Sigmoid colon (tissue), 7 donors: ENCODE measurements around the gene DDX23. TPM values are rescaled to one million over a fixed set of nuclear protein-coding genes. Genes with fewer than 3 reads are reported as not detected.

ENCODE experiments used
- DNase-seq: peaks from one replicate; pipeline ENCODE4 v3.0.0-alpha.2; 2019
- H3K27ac ChIP-seq, 4 donors: fragments of 200-600 bp; sonication (generic); one replicate each; pipeline ENCODE4 v1.5.1; 2016 to 2019; ENCODE audit warnings: mild to moderate bottlenecking in 1 of 4
- H3K27me3 ChIP-seq, 3 donors: fragments of 200-600 bp; sonication (generic); one replicate each; pipeline ENCODE4 v1.5.1; 2019; ENCODE audit warnings: mild to moderate bottlenecking in 1 of 3
- H3K36me3 ChIP-seq, 4 donors: fragments of 200-600 bp; sonication (generic); one replicate each; pipeline ENCODE4 v1.5.1; 2016 to 2019
- H3K4me1 ChIP-seq, 4 donors: fragments of 200-600 bp; sonication (generic); one replicate each; pipeline ENCODE4 v1.5.1; 2017 to 2019
- H3K4me3 ChIP-seq, 4 donors: fragments of 200-600 bp; sonication (generic); one replicate each; pipeline ENCODE4 v1.5.1; 2017 to 2019; ENCODE audit warnings: mild to moderate bottlenecking in 2 of 4, moderate library complexity in 1 of 4
- H3K9me3 ChIP-seq, 4 donors: fragments of 200-600 bp in 3 of 4; sonication (generic) in 3 of 4; one replicate each; pipeline versions ENCODE4 v1.5.1 to v1.6.1; 2013 to 2019
- EP300 ChIP-seq, 4 donors: sonication (generic); formaldehyde crosslinking; IDR thresholded peaks; one replicate each; pipeline ENCODE4 v1.6.1; 2017; ENCODE audit warnings: antibody characterized with exemption in 4 of 4
- POLR2A ChIP-seq, 2 donors: fragments of 450-650 bp; IDR thresholded peaks; one replicate each; pipeline ENCODE4 v1.6.1; 2016; ENCODE audit warnings: antibody characterized with exemption in 2 of 2, mild to moderate bottlenecking in 2 of 2, moderate library complexity in 2 of 2
- POLR2AphosphoS5 ChIP-seq, 4 donors: sonication (generic); formaldehyde crosslinking; IDR thresholded peaks; one replicate each; pipeline ENCODE4 v1.6.1; 2017; ENCODE audit warnings: antibody characterized with exemption in 4 of 4
- WGBS, 2 donors: extraction: QIAGEN DNeasy Blood & Tissue Kit; methylation state at CpG; one replicate each; pipeline ENCODE4 v1.1.7; 2013; 5-methylcytosine and 5-hydroxymethylcytosine counted together
- intact Hi-C: fragments of 100-400 bp; cut with DNase I; formaldehyde crosslinking; loops from one replicate; pipeline ENCODE4 v1.15.1; 2023
- polyA plus RNA-seq, 3 donors: library from polyadenylated mRNA; stranded (reverse); fragments of 200-250 nt; gene quantifications; one replicate each; pipeline ENCODE4 v1.2.3, GENCODE V29; 2013
- total RNA-seq, 4 donors: library from RNA; depleted of rRNA; stranded (reverse); fragments of >200 nt; gene quantifications; one replicate each; pipeline ENCODE4 v1.1.0, GENCODE V29; 2016
- TF ChIP-seq, protein P1 (sequence below), 4 experiments: fragments of 450-650 bp in 3 of 4; fragments of 200-600 bp in 1 of 4; IDR thresholded peaks; one replicate each; pipeline ENCODE4 v1.5.1; 2016 to 2019; ENCODE audit warnings: antibody characterized with exemption in 4 of 4, mild to moderate bottlenecking in 3 of 4, moderate library complexity in 2 of 4
- donor health status: healthy with polysubstance abuse.
- donor health status: Bipolar disorder and iron deficiency.
- donor health status: healthy.

Gene DDX23
- total and polyA plus RNA-seq, 7 donors = 32.4 to 91.5 (median 53.5) TPM

DNA sequence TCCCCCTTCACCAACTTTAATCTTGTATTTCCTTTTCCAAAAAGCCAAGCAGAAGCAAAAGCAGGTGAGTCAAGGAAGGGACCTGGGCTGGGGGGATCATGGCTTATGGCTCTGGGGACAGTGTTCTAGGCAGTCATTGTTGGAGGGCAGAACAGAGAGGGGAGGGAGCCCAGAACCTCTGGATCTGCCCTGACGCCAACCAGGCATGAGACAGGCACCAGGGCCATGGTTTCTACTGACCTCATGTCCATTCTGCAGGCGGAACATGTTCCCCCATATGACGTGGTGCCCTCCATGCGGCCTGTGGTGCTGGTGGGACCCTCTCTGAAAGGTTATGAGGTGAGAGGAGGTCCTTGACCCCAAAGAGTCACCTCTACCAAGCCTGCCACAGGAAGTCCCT lies 27.1 kb downstream of the DDX23 start:
- Histone ChIP-seq H3K27me3 (no peaks in the 10 kb centered on the region), H3K9me3 (no peaks in the 10 kb centered on the region), H3K4me1 (peaks cover 0 to 1% (median 0%) of the 10 kb centered on the region in 4 donors), H3K27ac (no peak overlapping the region), H3K36me3 (peaks cover 5 to 51% (median 19%) of the 10 kb centered on the region in 4 donors), H3K4me3 (no peak overlapping the region)
- WGBS, 2 donors = 94 to 96% methylated on average over 4 of the region's 4 CpGs
- TF ChIP-seq POLR2A (IDR thresholded peaks at IDR 0.05) = no peak
- no peak for TF ChIP-seq EP300 (IDR thresholded peaks at IDR 0.05)
- TF ChIP-seq, protein P1, sequence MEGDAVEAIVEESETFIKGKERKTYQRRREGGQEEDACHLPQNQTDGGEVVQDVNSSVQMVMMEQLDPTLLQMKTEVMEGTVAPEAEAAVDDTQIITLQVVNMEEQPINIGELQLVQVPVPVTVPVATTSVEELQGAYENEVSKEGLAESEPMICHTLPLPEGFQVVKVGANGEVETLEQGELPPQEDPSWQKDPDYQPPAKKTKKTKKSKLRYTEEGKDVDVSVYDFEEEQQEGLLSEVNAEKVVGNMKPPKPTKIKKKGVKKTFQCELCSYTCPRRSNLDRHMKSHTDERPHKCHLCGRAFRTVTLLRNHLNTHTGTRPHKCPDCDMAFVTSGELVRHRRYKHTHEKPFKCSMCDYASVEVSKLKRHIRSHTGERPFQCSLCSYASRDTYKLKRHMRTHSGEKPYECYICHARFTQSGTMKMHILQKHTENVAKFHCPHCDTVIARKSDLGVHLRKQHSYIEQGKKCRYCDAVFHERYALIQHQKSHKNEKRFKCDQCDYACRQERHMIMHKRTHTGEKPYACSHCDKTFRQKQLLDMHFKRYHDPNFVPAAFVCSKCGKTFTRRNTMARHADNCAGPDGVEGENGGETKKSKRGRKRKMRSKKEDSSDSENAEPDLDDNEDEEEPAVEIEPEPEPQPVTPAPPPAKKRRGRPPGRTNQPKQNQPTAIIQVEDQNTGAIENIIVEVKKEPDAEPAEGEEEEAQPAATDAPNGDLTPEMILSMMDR (IDR thresholded peaks at IDR 0.05) = no peak
- intact Hi-C loops = no loop called here
- DNase-seq = no peak

DNA sequence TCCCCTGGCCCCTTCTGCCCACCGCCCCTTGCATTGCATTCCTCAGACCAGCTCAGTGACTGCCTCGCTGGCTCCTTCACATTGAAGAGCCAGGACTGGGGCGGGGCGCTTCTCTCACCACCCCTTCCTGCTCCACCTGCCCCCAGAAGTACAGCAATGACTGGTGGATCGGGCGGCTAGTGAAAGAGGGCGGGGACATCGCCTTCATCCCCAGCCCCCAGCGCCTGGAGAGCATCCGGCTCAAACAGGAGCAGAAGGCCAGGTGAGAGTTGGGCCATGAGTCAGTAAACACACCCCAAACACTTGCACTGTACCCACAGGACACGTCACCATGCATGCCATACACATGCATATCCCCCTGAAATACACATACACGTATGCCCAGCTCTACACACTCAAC lies 27.9 kb downstream of the DDX23 start:
- H3K27ac ChIP-seq = no peak overlapping the region
- 71 to 75% methylated on average over 12 of the region's 12 CpGs for WGBS, 2 donors
- H3K9me3 ChIP-seq = no peaks in the 10 kb centered on the region
- intact Hi-C loops = no loop called here
- H3K4me1 ChIP-seq = peaks cover 0 to 9% (median 2%) of the 10 kb centered on the region in 4 donors
- H3K27me3 ChIP-seq = no peaks in the 10 kb centered on the region
- peaks cover 5 to 43% (median 19%) of the 10 kb centered on the region in 4 donors for H3K36me3 ChIP-seq
- no peak overlapping the region for H3K4me3 ChIP-seq
- no peak for DNase-seq
- TF ChIP-seq EP300 (IDR thresholded peaks at IDR 0.05) (no peak), POLR2A (IDR thresholded peaks at IDR 0.05) (no peak), POLR2AphosphoS5 (IDR thresholded peaks at IDR 0.05) (no peak)
- TF ChIP-seq, protein P1 (IDR thresholded peaks at IDR 0.05) = no peak

DNA sequence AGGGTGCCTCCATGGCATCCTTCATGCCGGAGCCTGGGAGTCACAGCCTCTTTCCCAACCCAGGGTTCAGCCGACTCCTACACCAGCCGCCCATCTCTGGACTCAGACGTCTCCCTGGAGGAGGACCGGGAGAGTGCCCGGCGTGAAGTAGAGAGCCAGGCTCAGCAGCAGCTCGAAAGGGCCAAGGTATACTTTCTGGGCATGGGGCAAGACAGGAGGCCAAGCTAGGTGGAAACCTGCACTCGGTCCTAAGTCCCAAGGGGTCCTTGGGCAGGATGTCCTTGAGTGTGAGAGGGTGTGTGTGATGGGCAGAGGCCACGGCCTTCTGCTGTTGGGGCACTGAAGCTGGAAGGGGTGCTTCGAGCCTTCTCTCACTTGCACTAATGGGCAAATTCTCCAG lies 28.7 kb downstream of the DDX23 start:
- Histone ChIP-seq H3K9me3 (no peaks in the 10 kb centered on the region), H3K4me3 (no peak overlapping the region), H3K27ac (no peak overlapping the region), H3K36me3 (peaks cover 5 to 35% (median 13%) of the 10 kb centered on the region in 4 donors), H3K27me3 (no peaks in the 10 kb centered on the region), H3K4me1 (peaks cover 0 to 13% (median 8%) of the 10 kb centered on the region in 4 donors)
- WGBS, 2 donors = 94 to 95% methylated on average over 11 of the region's 11 CpGs
- TF ChIP-seq EP300 (IDR thresholded peaks at IDR 0.05) (no peak), POLR2AphosphoS5 (IDR thresholded peaks at IDR 0.05) (no peak), POLR2A (IDR thresholded peaks at IDR 0.05) (no peak)
- TF ChIP-seq, protein P1 (IDR thresholded peaks at IDR 0.05) = no peak
- no peak for DNase-seq
- intact Hi-C loops = no loop called here

DNA sequence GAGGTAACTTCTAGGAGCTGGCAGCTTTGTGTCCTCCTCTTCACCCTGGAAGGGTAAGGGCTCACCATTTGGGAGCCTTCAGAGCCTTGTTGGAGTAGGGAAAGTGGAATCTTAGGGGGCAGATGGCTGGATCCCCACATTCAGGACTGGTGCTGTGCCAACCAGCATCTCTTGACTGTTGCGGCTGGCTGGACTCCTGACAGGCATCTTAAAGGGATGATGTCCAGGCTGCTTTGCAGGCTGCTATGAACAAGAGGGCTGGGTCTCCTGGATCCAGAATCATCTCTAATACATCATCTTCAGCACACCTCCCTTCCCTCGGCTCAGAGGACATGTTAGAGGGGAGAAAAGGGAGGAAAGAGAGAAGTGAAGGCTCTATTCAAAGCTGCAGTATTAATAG lies 29.3 kb downstream of the DDX23 start:
- no peak for DNase-seq
- no peaks in the 10 kb centered on the region for H3K9me3 ChIP-seq
- intact Hi-C loops = no loop called here

More for the DNA sequence above, 29.3 kb downstream of the DDX23 start:
- H3K27me3 ChIP-seq = no peaks in the 10 kb centered on the region
- TF ChIP-seq POLR2A (IDR thresholded peaks at IDR 0.05) (no peak), POLR2AphosphoS5 (IDR thresholded peaks at IDR 0.05) (no peak), EP300 (IDR thresholded peaks at IDR 0.05) (no peak)
- TF ChIP-seq, protein P1 (IDR thresholded peaks at IDR 0.05) = no peak
- H3K27ac ChIP-seq = no peak overlapping the region
- WGBS, 2 donors = 51 to 76% methylated on average over 2 of the region's 2 CpGs
- H3K4me3 ChIP-seq = no peak overlapping the region
- H3K4me1 ChIP-seq = peaks cover 0 to 16% (median 12%) of the 10 kb centered on the region in 4 donors
- peaks cover 3 to 29% (median 10%) of the 10 kb centered on the region in 4 donors for H3K36me3 ChIP-seq
